Fibroblast of lung (primary cell): ENCODE measurements around the gene SLC1A4. TPM values are rescaled to one million over a fixed set of nuclear protein-coding genes. Genes with fewer than 3 reads are reported as not detected.

Source experiments
- DNase-seq, 2 donors: peaks; one replicate each; pipeline versions ENCODE4 v3.0.0 to v3.0.0-alpha.2; 2010; ENCODE audit warnings: low read depth in 2 of 2
- H2AFZ ChIP-seq: 2 replicates; pipeline ENCODE4 v1.5.1; 2012; ENCODE audit warnings: low read length, control low read depth, inconsistent platforms
- H3K27ac ChIP-seq: 2 replicates; pipeline ENCODE4 v1.5.1; 2011; ENCODE audit warnings: low read length, control low read depth; ENCODE audit not compliant: insufficient read depth
- H3K27me3 ChIP-seq: 2 replicates; pipeline ENCODE4 v1.5.1; 2011; ENCODE audit warnings: mild to moderate bottlenecking, low read length; ENCODE audit not compliant: control insufficient read depth, insufficient read depth
- H3K36me3 ChIP-seq: 2 replicates; pipeline ENCODE4 v1.5.1; 2011; ENCODE audit warnings: low read length; ENCODE audit not compliant: control insufficient read depth, insufficient read depth
- H3K4me1 ChIP-seq: 2 replicates; pipeline ENCODE4 v1.5.1; 2011; ENCODE audit warnings: low read length; ENCODE audit not compliant: control insufficient read depth, insufficient read depth; ENCODE audit errors: extremely low read depth
- H3K4me2 ChIP-seq: 2 replicates; pipeline ENCODE4 v1.5.1; 2011; ENCODE audit warnings: low read length, control low read depth; ENCODE audit not compliant: insufficient read depth; ENCODE audit errors: extremely low read depth
- H3K4me3 ChIP-seq, 4 experiments: fragments of 200-600 bp in 1 of 4; sonication (generic) in 1 of 4; replicated peaks in 1 of 4; 2 replicates each; pipeline ENCODE4 v1.5.1; 2011 to 2016; ENCODE audit warnings: low read length in 4 of 4, low read depth in 3 of 4, mild to moderate bottlenecking in 3 of 4, control low read depth in 2 of 4, inconsistent platforms in 1 of 4, mixed read lengths in 1 of 4; ENCODE audit not compliant: insufficient read depth in 1 of 4; ENCODE audit errors: control extremely low read depth in 1 of 4
- H3K79me2 ChIP-seq: 2 replicates; pipeline ENCODE4 v1.5.1; 2012; ENCODE audit warnings: mild to moderate bottlenecking, low read length, inconsistent platforms; ENCODE audit not compliant: control insufficient read depth, insufficient read depth
- H3K9ac ChIP-seq: 2 replicates; pipeline ENCODE4 v1.5.1; 2011; ENCODE audit warnings: mild to moderate bottlenecking, low read length, control low read depth; ENCODE audit not compliant: insufficient read depth
- H3K9me3 ChIP-seq: 2 replicates; pipeline ENCODE4 v1.5.1; 2012; ENCODE audit warnings: low read depth, low read length; ENCODE audit not compliant: control insufficient read depth, insufficient read depth
- H4K20me1 ChIP-seq: 2 replicates; pipeline ENCODE4 v1.5.1; 2011; ENCODE audit warnings: low read length; ENCODE audit not compliant: control insufficient read depth, insufficient read depth; ENCODE audit errors: extremely low read depth
- CTCF ChIP-seq, 2 donors: IDR thresholded peaks in 1 of 2; conservative IDR thresholded peaks in 1 of 2; 1 replicate in 1 of 2; 2 replicates in 1 of 2; pipeline ENCODE4 v1.5.1; 2011 to 2012; ENCODE audit warnings: low read length in 2 of 2, control low read depth in 1 of 2, inconsistent platforms in 1 of 2, low read depth in 1 of 2, mild to moderate bottlenecking in 1 of 2
- EZH2 ChIP-seq: IDR thresholded peaks from 2 replicates; pipeline ENCODE4 v1.5.1; 2012; ENCODE audit warnings: low read length, control low read depth, mild to moderate bottlenecking; ENCODE audit errors: missing control alignments
- polyA plus RNA-seq, 2 donors: library from polyadenylated mRNA; depleted of rRNA in 1 of 2; stranded (reverse) in 1 of 2; unstranded in 1 of 2; fragments of >200 nt; gene quantifications; 2 replicates each; pipeline ENCODE4 v1.2.1, GENCODE V29; 2011 to 2012; ENCODE audit warnings: missing spikeins in 1 of 2
- total RNA-seq: library from RNA; depleted of rRNA; stranded (reverse); fragments of >200 nt; gene quantifications from 2 replicates; pipeline ENCODE4 v1.2.1, GENCODE V29; 2014

Gene SLC1A4
- total and polyA plus RNA-seq, 2 donors (not counting 1 experiment from before 2014, with no cell fraction given) = 4.9 to 20.8 TPM

GRCh38 chr2:65013776-65014175 is 24.6 kb downstream of the SLC1A4 start:
- Histone ChIP-seq H3K4me1 (no peaks in the 10 kb centered on the region), H3K36me3 (peaks cover under 1% of the 10 kb centered on the region), H3K9me3 (no peaks in the 10 kb centered on the region), H3K4me2 (no peak overlapping the region), H3K27me3 (no peaks in the 10 kb centered on the region), H3K9ac (no peak overlapping the region), H2AFZ (no peak overlapping the region), H4K20me1 (no peaks in the 10 kb centered on the region), H3K27ac (no peak overlapping the region), H3K79me2 (no peaks in the 10 kb centered on the region), H3K4me3 (no peak overlapping the region)
- TF ChIP-seq EZH2 (no peak), CTCF (conservative IDR thresholded peaks at IDR 0.05 in 1 of 2, IDR thresholded peaks at IDR 0.05 in 1 of 2; ENCODE audit: low read depth in 1 of 2, low read length in 2 of 2) (no peak)
- no peak for DNase-seq

DNA sequence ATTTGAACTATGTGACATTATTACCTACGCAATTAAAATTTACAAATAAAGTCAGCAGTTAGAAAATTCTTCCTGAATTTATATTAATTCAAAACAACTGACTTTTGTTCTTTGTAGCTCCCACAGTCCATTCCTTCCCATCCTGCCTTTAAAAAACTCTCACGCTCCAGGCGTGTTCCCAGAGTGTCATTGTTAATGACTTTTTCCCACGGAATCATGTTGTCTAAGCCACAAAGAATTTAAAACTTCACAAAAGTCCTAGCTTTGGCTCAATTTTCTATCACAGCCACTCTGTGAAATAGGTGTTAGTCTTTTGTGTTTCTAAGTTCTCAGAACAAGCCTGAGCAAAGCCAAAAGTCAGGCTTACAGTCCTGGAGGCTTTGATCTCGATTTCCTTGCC is 26.5 kb downstream of the SLC1A4 start:
- peak in 1 of 2 donors; percentile 73 for DNase-seq
- Histone ChIP-seq H2AFZ (no peak overlapping the region), H3K4me3 (no peak overlapping the region), H3K9ac (no peak overlapping the region), H4K20me1 (no peaks in the 10 kb centered on the region), H3K36me3 (peaks cover 1% of the 10 kb centered on the region), H3K9me3 (no peaks in the 10 kb centered on the region), H3K27me3 (no peaks in the 10 kb centered on the region), H3K4me1 (no peaks in the 10 kb centered on the region), H3K4me2 (no peak overlapping the region), H3K27ac (no peak overlapping the region), H3K79me2 (no peaks in the 10 kb centered on the region)
- TF ChIP-seq CTCF (conservative IDR thresholded peaks at IDR 0.05 in 1 of 2, IDR thresholded peaks at IDR 0.05 in 1 of 2; ENCODE audit: low read depth in 1 of 2, low read length in 2 of 2) = no peak
- no peak for TF ChIP-seq EZH2

GRCh38 chr2:65016789-65017188 is 27.6 kb downstream of the SLC1A4 start:
- Histone ChIP-seq H3K4me3 (no peak overlapping the region), H3K79me2 (no peaks in the 10 kb centered on the region), H3K4me2 (no peak overlapping the region), H3K27me3 (no peaks in the 10 kb centered on the region), H4K20me1 (no peaks in the 10 kb centered on the region), H3K36me3 (peaks cover 1% of the 10 kb centered on the region), H3K27ac (no peak overlapping the region), H3K9me3 (no peaks in the 10 kb centered on the region), H3K9ac (no peak overlapping the region), H3K4me1 (no peaks in the 10 kb centered on the region), H2AFZ (no peak overlapping the region)
- DNase-seq = no peak
- TF ChIP-seq CTCF (conservative IDR thresholded peaks at IDR 0.05 in 1 of 2, IDR thresholded peaks at IDR 0.05 in 1 of 2; ENCODE audit: low read depth in 1 of 2, low read length in 2 of 2) = no peak
- TF ChIP-seq EZH2 = no peak
